Stimulated activated CD8-positive, alpha-beta memory T cell treated with anti-CD3 and anti-CD28 coated beads, Interleukin-15, amount 100 ng/mL, for 48 hours (primary cell): ENCODE data around the gene SP2.
"Not testable (repeated sequence)": the region's sequence is repeated elsewhere in the genome, so short reads cannot be mapped to it uniquely, and the experiment has no call there.

ENCODE experiments used
- DNase-seq, 2 donors: peaks; one replicate each; pipeline ENCODE4 v3.0.0-alpha.2; 2020; ENCODE audit warnings: low read depth in 2 of 2

SP2 gene

DNA sequence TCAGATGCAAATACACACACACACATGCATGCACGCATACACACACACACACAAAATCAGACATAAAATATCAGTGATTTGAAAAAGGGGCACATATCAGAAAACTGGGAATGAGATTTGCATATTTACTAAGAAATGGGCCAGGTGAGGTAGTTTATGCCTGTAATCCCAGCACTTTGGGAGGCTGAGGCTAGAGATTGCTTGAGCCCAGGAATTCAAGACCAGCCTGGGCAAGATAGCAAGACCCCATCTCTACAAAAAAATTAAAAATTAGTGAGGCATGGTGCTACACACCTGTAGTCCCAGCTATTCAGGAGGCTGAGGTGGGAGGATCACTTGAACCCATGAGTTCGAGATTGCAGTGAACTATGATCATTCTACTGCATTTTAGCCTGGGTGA is 23.0 kb downstream of the SP2 start:
- no peak for DNase-seq

DNA sequence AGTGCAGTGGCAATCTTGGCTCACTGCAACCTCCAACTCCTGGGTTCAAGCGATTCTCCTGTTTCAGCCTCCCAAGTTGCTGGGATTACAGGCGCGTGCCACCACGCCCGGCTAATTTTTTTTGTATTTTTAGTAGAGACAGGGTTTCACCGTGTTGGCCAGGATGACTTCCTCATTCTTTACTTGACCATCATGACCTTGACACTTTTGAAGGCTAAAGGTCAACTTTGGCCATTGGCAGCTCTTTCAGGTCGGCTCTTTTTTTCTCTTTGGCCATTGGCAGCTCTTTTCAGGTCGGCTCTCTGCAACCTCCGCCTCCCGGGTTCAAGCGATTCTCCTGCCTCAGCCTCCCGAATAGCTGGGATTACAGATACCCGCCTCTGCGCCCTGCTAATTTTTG is 23.9 kb downstream of the SP2 start:
- DNase-seq: not testable (repeated sequence)

- no peak for DNase-seq
Measured at GRCh38 chr17:47924785-47925677, 29.0 kb downstream of the SP2 start.

DNA sequence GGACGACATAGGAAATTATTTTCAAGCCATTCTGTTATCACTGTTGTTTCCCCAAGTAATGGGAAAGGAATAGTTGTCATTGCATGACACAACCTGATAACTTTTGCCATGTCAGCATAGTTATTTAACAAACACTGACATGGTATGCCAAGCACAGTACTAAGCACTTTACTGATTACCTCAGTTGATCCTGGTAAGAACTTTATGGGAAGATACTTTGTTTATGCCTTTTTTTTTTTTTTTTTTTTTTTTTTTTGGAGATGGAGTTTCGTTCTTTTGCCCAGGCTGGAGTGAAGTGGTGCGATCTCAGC is 29.6 kb downstream of the SP2 start:
- no peak for DNase-seq

GRCh38 chr17:47927821-47928400 is 31.9 kb downstream of the SP2 start:
- DNase-seq: no peak

DNA sequence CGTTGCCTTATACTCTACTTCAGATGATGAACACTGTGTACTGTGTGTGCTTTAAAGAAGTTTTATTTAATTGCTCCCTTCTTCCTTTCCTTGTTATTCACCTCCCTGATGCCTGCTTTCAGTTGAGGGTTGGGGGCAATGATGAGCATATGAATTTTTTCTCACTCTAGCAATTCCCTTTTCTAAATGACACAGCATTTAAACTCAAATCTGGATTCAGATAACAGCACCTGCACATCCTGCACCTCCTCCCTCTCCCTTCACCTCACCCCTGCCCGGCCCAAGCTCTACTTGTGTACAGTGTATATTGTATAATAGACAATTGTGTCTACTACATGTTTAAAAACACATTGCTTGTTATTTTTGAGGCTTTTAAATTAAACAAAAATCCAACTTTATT is 32.4 kb downstream of the SP2 start:
- no peak for DNase-seq

DNA sequence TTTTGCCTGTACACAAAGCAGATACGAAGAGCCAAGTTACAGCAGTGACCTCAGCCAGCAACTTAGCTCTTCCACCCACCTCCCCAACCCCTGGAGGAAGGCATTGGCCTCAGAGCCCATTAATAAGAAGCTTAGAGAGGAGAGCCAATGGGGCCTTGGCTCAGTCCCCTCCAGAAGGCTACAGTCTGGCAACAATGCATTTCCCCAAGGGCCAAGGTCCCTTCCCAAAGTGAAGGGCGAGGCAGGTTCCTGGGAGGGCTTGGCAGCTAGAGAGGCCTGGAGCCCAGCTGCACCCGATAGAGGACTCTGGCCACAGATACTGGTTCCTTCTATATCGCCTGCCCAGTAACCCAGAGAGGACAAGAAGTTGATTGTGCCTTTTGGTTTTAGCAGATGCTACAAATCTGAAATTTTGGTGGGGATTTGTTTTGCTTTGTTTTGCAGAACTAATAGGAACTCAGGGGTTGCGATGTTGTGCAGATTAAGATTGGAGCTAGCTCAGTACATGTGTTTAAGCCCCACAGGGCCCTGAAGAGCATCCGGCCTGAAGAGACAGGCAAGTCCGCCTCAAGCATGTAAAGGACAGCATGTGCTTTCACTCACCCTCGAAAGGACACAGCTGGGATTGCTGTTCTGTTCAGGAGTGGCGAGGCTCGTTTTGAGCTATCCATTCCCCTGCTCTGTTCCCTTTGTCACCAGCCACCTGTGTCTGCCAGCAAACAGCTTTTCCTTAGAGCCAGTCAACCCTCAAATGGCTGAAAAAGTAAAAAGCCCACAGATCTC is 33.4 kb downstream of the SP2 start:
- no peak for DNase-seq

DNA sequence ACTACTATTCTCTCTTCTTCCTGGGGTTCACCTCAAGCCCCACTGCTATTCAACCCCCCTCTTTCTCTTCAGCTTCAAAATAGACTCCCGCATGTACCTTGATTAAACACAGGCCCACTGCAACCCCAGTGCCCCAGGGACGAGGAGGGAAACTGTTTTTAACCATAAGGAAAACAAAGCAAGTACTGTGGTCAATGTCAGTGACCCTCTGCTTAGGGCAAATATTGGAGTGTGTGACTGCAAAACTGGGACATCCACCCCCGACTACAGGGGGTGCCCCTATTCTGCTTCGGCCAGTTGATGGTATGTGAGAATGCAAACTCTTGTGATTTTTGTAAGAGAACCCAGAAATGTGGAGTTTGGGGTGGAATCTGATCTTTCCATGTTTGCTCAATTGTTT is 35.8 kb downstream of the SP2 start:
- no peak for DNase-seq

GRCh38 chr17:47934856-47935255 is 38.8 kb downstream of the SP2 start:
- DNase-seq: no peak

- DNase-seq: not testable (repeated sequence)
Measured at GRCh38 chr17:47935468-47935867, 39.4 kb downstream of the SP2 start.

- DNase-seq: no peak
Measured at GRCh38 chr17:47935961-47936360, 39.9 kb downstream of the SP2 start.

DNA sequence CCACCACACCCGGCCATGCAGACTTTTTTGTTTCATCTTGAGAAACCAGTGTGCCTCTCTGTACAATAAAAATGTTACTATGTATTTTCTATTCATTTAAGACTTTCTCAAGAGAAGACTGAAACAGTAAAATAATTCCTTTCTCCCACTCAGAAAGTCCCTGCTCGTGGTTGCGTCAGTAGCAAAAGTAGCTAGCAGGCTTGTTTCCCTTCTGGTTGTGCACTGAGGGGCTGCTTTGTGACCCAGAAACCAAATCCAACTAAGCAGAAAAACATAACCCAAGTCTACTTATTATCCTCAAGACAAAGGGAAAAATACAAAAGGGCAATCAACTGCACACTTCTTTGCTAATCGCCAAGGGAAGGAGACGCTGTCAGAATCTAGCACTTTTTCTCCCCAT is 41.9 kb downstream of the SP2 start:
- no peak for DNase-seq

DNA sequence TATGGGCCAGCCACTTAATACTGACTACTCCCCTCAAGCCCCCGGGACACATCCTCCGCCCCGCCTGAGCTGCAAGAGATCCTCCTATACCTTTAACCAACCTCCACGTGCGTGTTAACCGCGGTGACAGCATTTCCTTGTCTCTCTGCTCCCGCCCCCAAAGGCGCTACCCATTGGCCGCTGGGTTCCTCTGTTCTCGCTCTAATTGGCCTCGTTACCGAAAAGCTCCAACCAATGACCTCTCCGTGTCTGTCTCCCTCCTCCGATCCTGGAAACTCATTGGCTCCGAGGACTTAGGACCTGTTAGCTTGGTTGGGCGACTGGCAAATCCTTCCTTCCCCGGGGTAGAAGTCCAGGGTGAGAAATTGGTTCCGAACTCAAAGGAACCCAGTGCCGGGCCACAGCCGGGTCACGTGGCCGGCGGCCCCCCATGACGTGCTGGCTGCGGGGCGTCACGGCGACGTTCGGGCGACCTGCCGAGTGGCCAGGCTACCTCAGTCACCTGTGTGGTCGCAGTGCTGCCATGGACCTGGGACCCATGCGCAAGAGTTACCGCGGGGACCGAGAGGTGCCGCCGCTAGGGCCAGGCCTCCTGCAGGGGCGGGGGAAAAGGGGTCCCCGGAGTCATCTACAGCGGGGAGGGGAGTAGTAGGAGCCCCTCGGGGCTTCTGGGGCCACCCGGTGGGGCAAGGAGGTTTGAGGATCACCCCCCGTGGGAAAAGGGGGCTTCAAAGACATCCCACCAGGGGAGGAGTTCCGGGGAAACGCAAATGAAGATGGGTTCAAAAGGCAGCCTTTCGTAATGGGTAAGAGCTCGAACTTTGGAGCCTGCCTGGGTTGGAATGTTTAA is 45.4 kb downstream of the SP2 start, which contains the start of gene PNPO:
Gene PNPO (plus strand): TSS at position 326 of the 850 bp plus-strand sequence. CDS start 105 bp downstream, at position 431.
- DNase-seq: peak; percentile 94 to 95

DNA sequence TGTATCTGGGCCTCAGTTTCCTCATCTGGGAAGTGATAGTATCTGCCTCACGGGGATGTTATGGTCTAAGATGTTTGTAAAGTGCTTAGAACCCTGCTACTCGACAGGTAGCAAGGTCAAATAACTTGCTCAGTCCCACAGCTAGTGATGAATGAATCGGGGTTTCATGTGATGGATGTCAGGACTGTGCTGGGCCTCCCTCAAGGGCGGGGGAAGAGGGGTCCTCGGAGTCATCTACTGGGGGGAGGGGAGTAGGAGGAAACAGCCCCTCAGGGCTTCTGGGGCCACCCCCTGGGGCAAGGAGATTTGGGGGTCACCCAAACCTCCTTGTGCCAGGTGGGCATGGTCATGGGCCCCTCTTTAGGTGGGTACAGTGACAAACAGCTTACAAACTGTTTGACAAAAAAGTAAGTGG is 46.1 kb downstream of the SP2 start:
- DNase-seq: no peak

DNA sequence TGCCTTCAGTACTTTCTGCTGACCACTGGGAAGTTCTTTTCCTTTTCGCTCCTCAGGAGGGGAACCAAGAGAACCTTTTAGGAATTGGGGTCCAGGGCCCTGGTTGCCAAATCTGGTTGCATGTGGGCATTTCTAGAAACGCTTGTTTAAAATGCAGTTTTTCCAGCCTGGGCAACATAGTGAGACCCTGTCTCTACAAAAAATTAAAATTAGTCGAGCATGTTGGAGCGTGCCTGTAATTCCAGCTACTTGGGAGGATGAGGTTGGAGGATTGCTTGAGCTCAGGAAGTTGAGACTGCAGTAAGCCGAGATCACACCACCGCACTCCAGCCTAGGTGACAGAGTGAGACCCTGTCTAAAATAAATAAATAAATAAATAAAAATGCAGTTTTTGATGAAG is 46.5 kb downstream of the SP2 start:
- DNase-seq: no peak

- DNase-seq: no peak
Measured at GRCh38 chr17:47945080-47945479, 49.0 kb downstream of the SP2 start.

DNA sequence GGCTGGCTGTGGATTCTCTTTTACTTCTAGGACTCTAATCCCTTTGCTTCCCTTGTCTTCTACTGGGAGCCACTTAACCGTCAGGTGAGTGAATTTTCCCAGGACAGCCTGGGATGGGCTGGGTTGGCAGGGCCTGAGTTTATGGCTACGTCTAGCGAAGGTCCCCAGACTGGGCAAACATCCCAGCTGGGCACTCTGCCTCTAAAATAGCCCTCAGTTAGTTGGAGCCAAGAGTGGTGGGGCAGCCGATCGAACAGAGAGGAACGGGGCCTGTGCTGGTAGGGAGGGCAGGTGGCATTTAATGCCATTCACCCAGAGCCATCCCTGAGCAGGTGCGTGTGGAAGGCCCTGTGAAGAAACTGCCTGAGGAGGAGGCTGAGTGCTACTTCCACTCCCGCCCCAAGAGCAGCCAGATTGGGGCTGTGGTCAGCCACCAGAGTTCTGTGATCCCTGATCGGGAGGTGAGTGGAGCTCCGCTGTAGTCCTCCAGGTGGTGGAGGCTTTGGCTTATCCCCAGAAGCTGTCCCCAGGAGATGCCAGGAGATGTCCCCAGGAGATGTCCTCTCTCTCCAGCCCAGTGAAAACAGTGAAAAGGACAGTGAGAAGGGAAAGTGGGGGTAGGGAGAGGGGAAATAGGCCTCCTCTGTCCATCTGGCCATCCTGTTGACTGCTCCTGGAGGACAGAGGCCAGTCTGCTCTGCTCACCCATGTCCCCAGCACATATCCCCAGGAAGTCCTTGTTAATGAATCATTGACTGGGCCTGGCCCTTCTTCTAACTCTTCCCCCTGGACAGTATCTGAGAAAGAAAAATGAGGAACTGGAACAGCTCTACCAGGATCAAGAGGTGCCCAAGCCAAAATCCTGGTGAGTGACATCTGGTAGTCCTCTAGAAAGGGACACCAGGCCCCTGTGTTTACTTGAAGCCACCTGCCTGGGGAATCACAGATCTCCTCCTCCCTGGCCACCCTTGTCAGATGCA is 49.8 kb downstream of the SP2 start:
- DNase-seq: no peak

- DNase-seq: no peak
Measured at GRCh38 chr17:47946516-47946915, 50.5 kb downstream of the SP2 start.

DNA sequence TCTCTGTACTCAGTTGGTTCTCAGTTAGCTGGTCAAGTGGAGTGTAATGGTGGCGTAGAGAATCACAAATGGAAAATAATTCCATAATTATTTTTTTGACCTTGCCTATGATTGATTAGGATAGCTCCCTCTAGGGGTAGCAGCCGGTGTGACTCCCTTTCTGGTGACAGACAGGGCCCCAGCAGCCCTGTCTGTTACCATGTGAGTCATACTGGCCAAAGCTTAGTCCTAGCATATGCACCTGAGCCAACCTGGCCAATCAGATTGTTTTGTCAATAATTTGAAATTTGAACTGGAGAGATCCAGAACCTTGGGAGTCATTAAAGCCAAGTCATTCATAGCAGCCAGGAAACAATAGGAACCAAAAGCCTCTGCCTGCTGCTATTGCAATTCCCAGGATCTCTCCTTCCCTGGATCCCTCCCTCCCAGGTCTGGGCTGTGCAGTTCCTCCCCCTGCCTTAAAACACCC is 50.9 kb downstream of the SP2 start:
- DNase-seq: peak; percentile 67 to 70

DNA sequence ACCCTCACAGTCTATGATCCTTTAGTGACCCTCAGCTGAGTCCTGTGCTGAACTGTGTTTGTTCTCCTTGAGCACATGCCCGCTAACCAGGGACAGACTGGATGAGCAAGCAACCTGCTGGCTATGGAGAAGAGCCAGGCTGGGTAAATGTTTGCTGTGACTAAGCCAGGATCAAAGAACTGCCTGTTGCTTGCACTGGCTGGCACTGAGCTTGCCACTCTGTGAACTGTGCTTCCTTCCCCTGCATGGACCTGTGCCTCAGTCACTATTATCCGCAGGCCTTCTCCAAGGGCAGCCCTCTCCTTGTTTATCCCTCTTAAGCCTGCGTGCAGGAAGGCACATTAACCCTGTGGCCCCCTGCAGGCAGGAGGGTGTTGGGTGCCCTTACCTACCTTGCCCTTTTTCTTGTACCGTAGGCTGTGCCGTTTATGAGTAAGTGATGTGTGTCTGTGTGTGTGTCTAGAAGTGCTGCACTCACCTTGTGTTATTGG is 52.7 kb downstream of the SP2 start:
- no peak for DNase-seq
